Activated CD8-positive, alpha-beta memory T cell treated with anti-CD3 and anti-CD28 coated beads, Interleukin-2, amount 10 ng/mL, durations not matched to agents 7 days and 5 days (primary cell): Measurements from ENCODE around the gene GPATCH4. TPM values are rescaled to one million over a fixed set of nuclear protein-coding genes. Genes with fewer than 3 reads are reported as not detected.
"Not testable (repeated sequence)": the region's sequence is repeated elsewhere in the genome, so short reads cannot be mapped to it uniquely, and the experiment has no call there.

Experiments used
- ATAC-seq: fragments of 150-1000 bp; cut with Tn5 transposase; one replicate; pipeline ENCODE4 v1.10.0; 2021; ENCODE audit warnings: moderate library complexity
- CTCF ChIA-PET: fragments of 350-600 bp; sonication (Branson Sonifier 250); formaldehyde crosslinking; loops from one replicate; lab custom pipeline; 2021; ENCODE audit warnings: antibody characterized with exemption; lab: Charles Lee
- DNase-seq: peaks from one replicate; pipeline ENCODE4 v3.0.0-alpha.2; 2020
- H3K27ac Mint-ChIP-seq: one replicate; pipeline ENCODE4 v1.8.0; 2021; ENCODE audit warnings: mild to moderate bottlenecking, mixed read lengths
- H3K27me3 Mint-ChIP-seq: one replicate; pipeline ENCODE4 v1.8.0; 2021; ENCODE audit warnings: mixed read lengths
- H3K36me3 Mint-ChIP-seq: one replicate; pipeline ENCODE4 v1.8.0; 2021; ENCODE audit warnings: mild to moderate bottlenecking, mixed read lengths
- H3K4me1 Mint-ChIP-seq: one replicate; pipeline ENCODE4 v1.8.0; 2021; ENCODE audit warnings: mixed read lengths
- H3K4me3 Mint-ChIP-seq: one replicate; pipeline ENCODE4 v1.8.0; 2021; ENCODE audit warnings: mild to moderate bottlenecking, moderate library complexity, mixed read lengths
- H3K9me3 Mint-ChIP-seq: one replicate; pipeline ENCODE4 v1.8.0; 2022; ENCODE audit warnings: low read depth, mixed read lengths
- total RNA-seq, 2 experiments: library from RNA; stranded (reverse); gene quantifications; one replicate each; pipeline ENCODE4 v1.2.3, GENCODE V29; 2021

GPATCH4 gene
- total RNA-seq, 2 experiments from 2014 or later: 40.5 to 50.9 TPM

DNA sequence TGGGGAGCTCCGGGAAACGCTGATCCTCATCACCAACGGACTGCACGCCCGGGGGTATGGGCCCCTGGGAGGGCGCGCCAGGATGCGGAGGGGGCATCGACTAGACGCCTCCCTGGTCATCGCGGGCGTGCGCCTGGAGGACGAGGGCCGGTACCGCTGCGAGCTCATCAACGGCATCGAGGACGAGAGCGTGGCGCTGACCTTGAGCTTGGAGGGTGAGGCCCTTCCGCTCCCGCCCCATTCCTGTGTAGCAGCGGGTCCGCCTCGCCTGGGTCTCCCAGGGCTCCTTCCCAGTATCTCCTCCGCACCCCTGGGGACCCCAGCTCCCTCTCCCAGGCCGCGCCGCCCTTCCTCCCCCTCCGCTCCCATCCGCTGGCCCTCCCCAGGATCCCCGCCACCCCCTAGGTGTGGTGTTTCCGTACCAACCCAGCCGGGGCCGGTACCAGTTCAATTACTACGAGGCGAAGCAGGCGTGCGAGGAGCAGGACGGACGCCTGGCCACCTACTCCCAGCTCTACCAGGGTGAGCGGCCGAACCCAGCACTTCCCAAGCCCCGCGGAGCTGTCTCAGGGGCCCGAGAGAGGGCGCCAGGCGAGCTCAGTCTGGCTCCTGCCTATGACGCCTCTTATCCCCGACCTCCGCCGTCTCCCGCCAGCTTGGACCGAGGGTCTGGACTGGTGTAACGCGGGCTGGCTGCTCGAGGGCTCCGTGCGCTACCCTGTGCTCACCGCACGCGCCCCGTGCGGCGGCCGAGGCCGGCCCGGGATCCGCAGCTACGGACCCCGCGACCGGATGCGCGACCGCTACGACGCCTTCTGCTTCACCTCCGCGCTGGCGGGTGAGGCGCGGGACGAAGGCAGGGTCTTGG, 22.9 kb upstream of the GPATCH4 start:
- peaks cover 8% of the 10 kb centered on the region for H3K4me1 Mint-ChIP-seq
- peak; percentile 67 for ATAC-seq
- H3K4me3 Mint-ChIP-seq: no peak overlapping the region

GRCh38 chr1:156622581-156623297, 21.5 kb upstream of the GPATCH4 start:
- Mint-ChIP-seq H3K9me3 (no peaks in the 10 kb centered on the region), H3K27ac (no peak overlapping the region), H3K4me3 (no peak overlapping the region), H3K4me1 (peaks cover 8% of the 10 kb centered on the region), H3K27me3 (peaks cover 70% of the 10 kb centered on the region), H3K36me3 (no peaks in the 10 kb centered on the region)
- ATAC-seq (no peak), DNase-seq (no peak)
- CTCF ChIA-PET: interaction anchor here (0.9 to 15.7 kb wide), 10 partner anchors 10 to 177 kb away, joined by 3 to 344 read pairs (median 12); partner anchors contain the start of genes BCAN and NES

More for the DNA sequence above, 22.9 kb upstream of the GPATCH4 start:
- Mint-ChIP-seq H3K27me3 (peaks cover 73% of the 10 kb centered on the region), H3K36me3 (no peaks in the 10 kb centered on the region), H3K9me3 (no peaks in the 10 kb centered on the region), H3K27ac (no peak overlapping the region)
- CTCF ChIA-PET: interaction anchor here (0.6 to 15.7 kb wide), 33 partner anchors 11 to 304 kb away, joined by 3 to 344 read pairs (median 5); partner anchors contain the start of genes BCAN, GPATCH4 and NES
- DNase-seq: peak; percentile 61

GRCh38 chr1:156619582-156619955, 18.3 kb upstream of the GPATCH4 start:
- Mint-ChIP-seq H3K4me3 (no peak overlapping the region), H3K4me1 (peaks cover 2% of the 10 kb centered on the region), H3K27me3 (peaks cover 62% of the 10 kb centered on the region), H3K27ac (no peak overlapping the region), H3K9me3 (no peaks in the 10 kb centered on the region), H3K36me3 (no peaks in the 10 kb centered on the region)
- ATAC-seq: no peak
- no peak for DNase-seq
- CTCF ChIA-PET: interaction anchor here (0.7 to 15.7 kb wide), 16 partner anchors 11 to 234 kb away, joined by 3 to 344 read pairs (median 4); partner anchors contain the start of gene BCAN

DNA sequence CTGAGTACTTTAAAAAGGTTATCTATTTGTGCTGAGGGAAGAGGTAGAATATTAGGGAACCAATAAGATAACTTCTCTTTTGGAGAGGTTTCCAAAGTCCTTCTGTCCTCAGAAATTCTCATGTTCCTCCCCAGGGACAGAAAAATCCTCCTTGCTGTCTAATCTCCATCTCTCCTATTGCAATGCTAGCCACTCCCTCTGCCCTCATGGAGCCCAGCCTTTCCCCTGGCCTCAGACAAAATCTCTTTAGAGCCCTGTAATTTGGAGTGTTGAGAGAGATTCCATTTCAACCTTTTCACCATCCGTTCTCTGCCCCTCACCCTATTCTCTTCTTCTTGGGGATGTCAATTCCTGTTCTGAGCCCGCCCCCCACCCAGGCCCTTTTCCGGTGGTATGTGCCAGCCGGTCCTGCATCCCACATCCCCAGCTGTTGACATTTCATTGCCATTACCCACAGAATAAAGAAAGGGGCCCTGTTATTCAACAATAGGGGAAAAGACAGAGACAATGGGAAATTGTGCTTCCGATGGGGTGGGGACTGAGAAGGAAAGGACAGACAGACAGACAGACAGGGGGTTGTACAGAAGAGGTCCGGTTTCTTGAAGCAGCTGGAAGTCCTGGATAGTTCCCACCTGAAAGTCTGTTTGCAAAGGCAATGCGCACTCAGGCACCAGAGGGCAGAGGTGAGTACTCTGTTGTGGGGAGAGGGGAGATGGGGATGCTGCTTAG, 17.7 kb upstream of the GPATCH4 start, which contains the start of gene HAPLN2:
Gene HAPLN2, plus strand, starts transcription at position 563 of the 729 bp plus-strand sequence. CDS start 4,076 bp downstream, outside the sequence.
- Mint-ChIP-seq H3K9me3 (no peaks in the 10 kb centered on the region), H3K27ac (no peak within 1 kb of the TSS), H3K36me3 (no peaks in the 10 kb centered on the region), H3K27me3 (peaks cover 63% of the 10 kb centered on the region), H3K4me1 (no peaks in the 10 kb centered on the region), H3K4me3 (no peak within 1 kb of the TSS)
- ATAC-seq (peak; percentile 46), DNase-seq (no peak)
- CTCF ChIA-PET: interaction anchor here (0.7 to 15.7 kb wide), 13 partner anchors 11 to 233 kb away, joined by 3 to 344 read pairs (median 4); partner anchors contain the start of gene BCAN

DNA sequence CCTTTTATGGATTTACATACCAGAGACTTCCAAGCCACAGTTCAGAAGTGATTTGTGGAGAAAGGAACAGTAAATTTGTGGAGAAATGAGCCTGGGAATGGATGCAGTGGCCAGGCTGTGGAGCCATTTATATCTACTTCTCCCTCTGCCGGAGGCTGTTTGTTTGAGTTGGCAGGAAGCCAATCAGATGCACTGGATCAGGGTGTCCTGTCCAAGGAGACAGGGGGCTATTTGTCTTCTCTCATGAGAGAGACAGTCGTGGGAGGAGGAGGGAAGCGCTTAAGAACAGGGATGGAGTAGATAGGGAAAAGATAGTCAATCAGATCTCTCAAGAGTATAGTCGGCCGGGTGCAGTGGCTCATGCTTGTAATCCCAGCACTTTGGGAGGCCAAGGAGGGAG, 15.2 kb upstream of the GPATCH4 start:
- CTCF ChIA-PET: interaction anchor here (0.7 to 6.9 kb wide), 6 partner anchors 9 to 311 kb away, joined by 3 to 73 read pairs (median 6); no protein-coding TSS in a partner anchor
- DNase-seq: no peak
- H3K4me1 Mint-ChIP-seq: no peaks in the 10 kb centered on the region
- ATAC-seq: no peak
- no peak overlapping the region for H3K27ac Mint-ChIP-seq
- H3K27me3 Mint-ChIP-seq: peaks cover 64% of the 10 kb centered on the region
- H3K9me3 Mint-ChIP-seq: no peaks in the 10 kb centered on the region
- no peak overlapping the region for H3K4me3 Mint-ChIP-seq
- no peaks in the 10 kb centered on the region for H3K36me3 Mint-ChIP-seq

GRCh38 chr1:156615946-156616345, 14.7 kb upstream of the GPATCH4 start:
- Mint-ChIP-seq H3K27ac (no peak overlapping the region), H3K27me3 (peaks cover 64% of the 10 kb centered on the region), H3K4me3 (no peak overlapping the region), H3K4me1 (no peaks in the 10 kb centered on the region), H3K36me3 (no peaks in the 10 kb centered on the region), H3K9me3 (no peaks in the 10 kb centered on the region)
- DNase-seq (no peak), ATAC-seq (no peak)
- CTCF ChIA-PET: interaction anchor here (6.9 kb wide), 1 partner anchor 9 kb away, joined by 73 read pairs; no protein-coding TSS in a partner anchor

- Mint-ChIP-seq H3K27ac (no peak overlapping the region), H3K27me3 (peaks cover 45% of the 10 kb centered on the region), H3K4me1 (peaks cover 7% of the 10 kb centered on the region), H3K9me3 (no peaks in the 10 kb centered on the region), H3K36me3 (no peaks in the 10 kb centered on the region), H3K4me3 (no peak overlapping the region)
- CTCF ChIA-PET: interaction anchor here (1.1 to 6.9 kb wide), 10 partner anchors 9 to 235 kb away, joined by 3 to 73 read pairs (median 8); no protein-coding TSS in a partner anchor
- DNase-seq: no peak
- ATAC-seq: no peak
Observed at GRCh38 chr1:156612666-156613065, 11.4 kb upstream of the GPATCH4 start.

- H3K9me3 Mint-ChIP-seq, H3K27ac Mint-ChIP-seq, H3K4me3 Mint-ChIP-seq, DNase-seq, H3K36me3 Mint-ChIP-seq, ATAC-seq: not testable (repeated sequence)
- CTCF ChIA-PET: interaction anchor here (2.4 to 6.9 kb wide), 4 partner anchors 15 to 224 kb away, joined by 9 to 73 read pairs (median 38); no protein-coding TSS in a partner anchor
- Mint-ChIP-seq H3K4me1 (peaks cover 11% of the 10 kb centered on the region), H3K27me3 (peaks cover 33% of the 10 kb centered on the region)
Observed at GRCh38 chr1:156610072-156610471, 8.8 kb upstream of the GPATCH4 start.

DNA sequence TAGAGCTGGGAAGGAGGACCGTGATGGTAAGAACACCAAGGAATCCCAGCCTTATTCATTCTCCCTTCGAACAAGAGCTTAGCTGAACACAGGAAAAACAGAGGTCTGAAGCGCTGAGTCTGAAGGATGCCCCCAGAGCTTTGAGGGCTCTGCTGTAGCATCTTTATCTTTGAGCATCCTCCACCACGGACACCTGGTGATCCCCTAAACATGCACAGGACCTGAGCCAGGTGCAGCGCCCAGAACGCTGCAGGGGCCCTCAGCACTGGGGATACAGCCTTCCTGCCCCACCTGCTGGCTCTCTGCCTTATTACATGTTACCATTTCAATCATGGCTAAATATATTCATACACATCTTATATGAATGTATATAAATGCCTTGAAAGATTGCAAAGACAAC, 7.7 kb upstream of the GPATCH4 start:
- H3K27me3 Mint-ChIP-seq: peaks cover 24% of the 10 kb centered on the region
- CTCF ChIA-PET: interaction anchor here (0.9 to 5.7 kb wide), 33 partner anchors 10 to 230 kb away, joined by 3 to 60 read pairs (median 6); partner anchors contain the start of genes NAXE, NES and TTC24
- no peaks in the 10 kb centered on the region for H3K9me3 Mint-ChIP-seq
- ATAC-seq (peak; percentile 82), DNase-seq (peak; percentile 74)
- H3K4me3 Mint-ChIP-seq: no peak overlapping the region
- H3K36me3 Mint-ChIP-seq: no peaks in the 10 kb centered on the region
- H3K27ac Mint-ChIP-seq: no peak overlapping the region
- H3K4me1 Mint-ChIP-seq: peaks cover 11% of the 10 kb centered on the region

- no peaks in the 10 kb centered on the region for H3K9me3 Mint-ChIP-seq
- no peak overlapping the region for H3K4me3 Mint-ChIP-seq
- ATAC-seq (peak; percentile 94), DNase-seq (peak; percentile 81)
- CTCF ChIA-PET: interaction anchor here (0.5 to 5.7 kb wide), 36 partner anchors 9 to 229 kb away, joined by 3 to 60 read pairs (median 6); partner anchors contain the start of genes NAXE, NES and TTC24
- no peaks in the 10 kb centered on the region for H3K36me3 Mint-ChIP-seq
- no peak overlapping the region for H3K27ac Mint-ChIP-seq
- peaks cover 11% of the 10 kb centered on the region for H3K4me1 Mint-ChIP-seq
- H3K27me3 Mint-ChIP-seq: peaks cover 19% of the 10 kb centered on the region
Observed at GRCh38 chr1:156608036-156608674, 6.9 kb upstream of the GPATCH4 start.

- H3K9me3 Mint-ChIP-seq, H3K36me3 Mint-ChIP-seq, DNase-seq, ATAC-seq, H3K4me3 Mint-ChIP-seq, CTCF ChIA-PET, H3K27ac Mint-ChIP-seq: not testable (repeated sequence)
- H3K4me1 Mint-ChIP-seq: peaks cover 16% of the 10 kb centered on the region
- H3K27me3 Mint-ChIP-seq: peaks cover 13% of the 10 kb centered on the region
Observed at GRCh38 chr1:156607344-156607743, 6.1 kb upstream of the GPATCH4 start.

GRCh38 chr1:156602557-156602993, 1.3 kb upstream of the GPATCH4 start:
- ATAC-seq (no peak), DNase-seq (no peak)
- Mint-ChIP-seq H3K27ac (no peak overlapping the region), H3K4me3 (peak overlapping the region; percentile 17), H3K4me1 (peaks cover 40% of the 10 kb centered on the region), H3K9me3 (no peaks in the 10 kb centered on the region), H3K27me3 (no peaks in the 10 kb centered on the region), H3K36me3 (peaks cover 11% of the 10 kb centered on the region)
- CTCF ChIA-PET: interaction anchor here (0.6 to 4.4 kb wide), 9 partner anchors 9 to 304 kb away, joined by 3 to 23 read pairs (median 8); partner anchors contain the start of gene NAXE
